Endothelial cell of umbilical vein (primary cell): ENCODE measurements around the gene H2AZ2. TPM values are rescaled to one million over a fixed set of nuclear protein-coding genes. Genes with fewer than 3 reads are reported as not detected.

Experiments
- BruUV-seq: library from RNA; stranded (reverse); fragments of 400-500 nt; replicated peaks from 2 replicates; lab custom pipeline; 2021; lab: Mats Ljungman, UMichigan
- CTCF ChIA-PET: fragments of 300-600, 350-600 bp; sonication (Branson Sonifier 250); formaldehyde crosslinking; loops from one replicate; lab custom pipeline; 2021; ENCODE audit warnings: antibody characterized with exemption, inconsistent platforms; lab: Charles Lee
- POLR2A ChIA-PET: fragments of 300-600, 350-600 bp; sonication (Branson Sonifier 250); formaldehyde crosslinking; loops from one replicate; lab custom pipeline; 2021; ENCODE audit warnings: antibody characterized with exemption, inconsistent platforms; lab: Charles Lee
- DNase-seq: peaks from one replicate; pipeline ENCODE4 v3.0.0-alpha.2; 2011; ENCODE audit warnings: low read depth, low spot score
- FAIRE-seq: peaks from 2 replicates; lab custom pipeline; 2011; peaks lifted over from hg19 to GRCh38; lab: Jason Lieb, UNC
- H2AFZ ChIP-seq: 2 replicates; pipeline ENCODE4 v1.6.0; 2012; ENCODE audit warnings: low read depth, low read length, control low read depth, inconsistent platforms
- H3K27ac ChIP-seq: 2 replicates; pipeline ENCODE4 v1.5.1; 2011; ENCODE audit warnings: low read depth, mild to moderate bottlenecking, control low read depth, low read length, moderate library complexity; ENCODE audit not compliant: insufficient read depth
- H3K27me3 ChIP-seq, 2 experiments: 2 replicates each; pipeline versions ENCODE4 v1.6.0 to v1.6.1; 2011; ENCODE audit warnings: low read length in 2 of 2, mixed read lengths in 1 of 2; ENCODE audit not compliant: control insufficient read depth in 2 of 2, insufficient read depth in 2 of 2
- H3K36me3 ChIP-seq, 2 experiments: 2 replicates in 1 of 2; 3 replicates in 1 of 2; pipeline ENCODE4 v1.5.1; 2011; ENCODE audit warnings: low read length in 2 of 2, mild to moderate bottlenecking in 1 of 2, moderate library complexity in 1 of 2; ENCODE audit not compliant: control insufficient read depth in 2 of 2, insufficient read depth in 2 of 2; ENCODE audit errors: extremely low read depth in 1 of 2
- H3K4me1 ChIP-seq: 3 replicates; pipeline ENCODE4 v1.5.1; 2011; ENCODE audit warnings: mild to moderate bottlenecking, low read length; ENCODE audit not compliant: control insufficient read depth, insufficient read depth; ENCODE audit errors: extremely low read depth
- H3K4me2 ChIP-seq: 2 replicates; pipeline ENCODE4 v1.6.1; 2011; ENCODE audit warnings: low read length, control low read depth, mixed read lengths; ENCODE audit not compliant: insufficient read depth
- H3K4me3 ChIP-seq, 3 experiments: fragments of 200-600 bp in 1 of 3; sonication (generic), shearing (Covaris generic) in 1 of 3; replicated peaks in 1 of 3; 2 replicates each; pipeline ENCODE4 v1.5.1; 2011 to 2016; ENCODE audit warnings: control low read depth in 3 of 3, low read length in 3 of 3, mild to moderate bottlenecking in 2 of 3, inconsistent platforms in 1 of 3, low read depth in 1 of 3, moderate library complexity in 1 of 3; ENCODE audit not compliant: insufficient read depth in 1 of 3
- H3K79me2 ChIP-seq: 2 replicates; pipeline ENCODE4 v1.6.0; 2012; ENCODE audit warnings: low read length, inconsistent platforms; ENCODE audit not compliant: control insufficient read depth, insufficient read depth
- H3K9ac ChIP-seq: replicated peaks from 2 replicates; pipeline ENCODE3; 2011; ENCODE audit warnings: low read length, control low read depth; ENCODE audit not compliant: insufficient read depth; ENCODE audit errors: extremely low read depth
- H3K9me1 ChIP-seq: replicated peaks from 3 replicates; pipeline ENCODE4 v1.6.0; 2011; ENCODE audit warnings: mild to moderate bottlenecking, low read length; ENCODE audit not compliant: control insufficient read depth, insufficient read depth; ENCODE audit errors: extremely low read depth
- H3K9me3 ChIP-seq: replicated peaks from 2 replicates; pipeline ENCODE4 v1.5.1; 2012; ENCODE audit warnings: low read length, inconsistent platforms; ENCODE audit not compliant: control insufficient read depth, insufficient read depth
- H4K20me1 ChIP-seq: replicated peaks from 2 replicates; pipeline ENCODE3; 2011; ENCODE audit warnings: mild to moderate bottlenecking, low read length; ENCODE audit not compliant: control insufficient read depth, insufficient read depth; ENCODE audit errors: extremely low read depth
- CTCF ChIP-seq, 2 donors: IDR thresholded peaks; 1 replicate in 1 of 2; 2 replicates in 1 of 2; pipeline ENCODE4 v1.5.1; 2011; ENCODE audit warnings: low read length in 2 of 2, mild to moderate bottlenecking in 2 of 2, moderate library complexity in 2 of 2, control low read depth in 1 of 2, inconsistent platforms in 1 of 2, low read depth in 1 of 2; ENCODE audit not compliant: insufficient read depth in 1 of 2; ENCODE audit errors: extremely low read depth in 1 of 2
- EZH2 ChIP-seq: IDR thresholded peaks from 2 replicates; pipeline ENCODE4 v1.6.1; 2012; ENCODE audit warnings: borderline replicate concordance, low read depth, mild to moderate bottlenecking, moderate library complexity, low read length, inconsistent platforms; ENCODE audit not compliant: severe bottlenecking
- FOS ChIP-seq: IDR thresholded peaks from 2 replicates; pipeline ENCODE4 v1.6.1; 2011; ENCODE audit warnings: mild to moderate bottlenecking, low read length, moderate library complexity, borderline replicate concordance; ENCODE audit not compliant: insufficient read depth
- GATA2 ChIP-seq: IDR thresholded peaks from 2 replicates; pipeline ENCODE4 v1.7.0; 2011; ENCODE audit warnings: low read depth, mild to moderate bottlenecking, moderate library complexity, mixed read lengths, low read length; ENCODE audit not compliant: insufficient read length, insufficient read depth
- JUN ChIP-seq: IDR thresholded peaks from 2 replicates; pipeline ENCODE4 v1.6.1; 2011; ENCODE audit warnings: borderline replicate concordance, low read depth; ENCODE audit not compliant: insufficient read length, insufficient read depth
- MYC ChIP-seq: IDR thresholded peaks from one replicate; pipeline ENCODE4 v1.6.1; 2011; ENCODE audit warnings: mild to moderate bottlenecking, low read depth, low read length
- POLR2A ChIP-seq: IDR thresholded peaks from 2 replicates; pipeline ENCODE4 v1.6.1; 2012; ENCODE audit warnings: low read depth, mild to moderate bottlenecking, control low read depth, low read length
- POLR2AphosphoS5 ChIP-seq: IDR thresholded peaks from 2 replicates; pipeline ENCODE4 v1.6.1; 2012; ENCODE audit warnings: low read depth, mild to moderate bottlenecking, control low read depth, low read length, moderate library complexity; ENCODE audit not compliant: insufficient read depth
- dilution Hi-C: fragments of 300-500 bp; cut with MboI; formaldehyde crosslinking; loops from one replicate; pipeline ENCODE4 v1.15.0; 2019; ENCODE audit warnings: low sequenced_read_pairs; ENCODE audit not compliant: extremely low pct_ligation_motif_present
- intact Hi-C: fragments of 100-400 bp; cut with micrococcal nuclease; formaldehyde crosslinking; loops from one replicate; pipeline ENCODE4 v1.10.0; 2022
- polyA plus RNA-seq, 4 experiments: library from polyadenylated mRNA; depleted of rRNA in 3 of 4; stranded (reverse) in 3 of 4; unstranded in 1 of 4; fragments of >200 nt; gene quantifications; 2 replicates each; pipeline versions ENCODE4 v1.2.1 to v1.2.3, GENCODE V29; 2011 to 2012; ENCODE audit warnings: missing spikeins in 1 of 4
- total RNA-seq: library from RNA; stranded (reverse); gene quantifications from 2 replicates; pipeline ENCODE4 v1.2.3, GENCODE V29; 2021
- TF ChIP-seq, protein P1 (sequence below): IDR thresholded peaks from 2 replicates; pipeline ENCODE4 v1.6.1; 2011; ENCODE audit not compliant: insufficient read depth, insufficient read length

The H2AZ2 gene
- total and polyA plus RNA-seq, 2 donors (not counting 3 experiments of a cell fraction or from before 2014, with no cell fraction given), result 225 to 232 TPM

DNA sequence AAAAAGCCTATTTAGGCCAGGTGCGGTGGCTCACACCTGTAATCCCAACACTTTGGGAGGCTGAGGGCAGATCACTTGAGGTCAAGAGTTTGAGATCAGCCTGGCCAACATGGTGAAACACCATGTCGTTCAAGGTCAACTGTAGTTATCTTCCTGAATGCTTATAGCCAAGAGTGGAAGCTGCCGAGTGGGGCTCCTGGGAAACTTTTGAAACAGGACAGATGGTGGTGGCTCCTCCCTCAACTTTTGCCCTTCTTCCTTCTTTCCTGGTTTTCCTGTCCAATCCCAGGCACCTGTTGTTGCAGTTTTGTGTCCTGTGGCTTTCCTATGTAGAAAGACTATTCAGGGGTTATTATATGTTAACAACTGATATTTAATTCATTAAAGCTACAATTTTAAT lies 60.1 kb downstream of the H2AZ2 start:
- dilution Hi-C loops (no loop called here), intact Hi-C loops (no loop called here)
- Histone ChIP-seq H3K79me2 (no peaks in the 10 kb centered on the region), H3K9me1 (no peaks in the 10 kb centered on the region), H3K4me1 (no peaks in the 10 kb centered on the region), H2AFZ (no peak overlapping the region), H3K27me3 (no peaks in the 10 kb centered on the region), H3K4me2 (no peak overlapping the region), H4K20me1 (no peaks in the 10 kb centered on the region), H3K36me3 (no peaks in the 10 kb centered on the region), H3K27ac (no peak overlapping the region), H3K9ac (no peak overlapping the region), H3K9me3 (no peaks in the 10 kb centered on the region), H3K4me3 (no peak overlapping the region)
- FAIRE-seq (no peak), DNase-seq (no peak)
- ChIA-PET CTCF (no interaction called here), POLR2A (no interaction called here)
- BruUV-seq, result no TSS peak
- TF ChIP-seq GATA2 (no peak), POLR2AphosphoS5 (no peak), CTCF (IDR thresholded peaks at IDR 0.05; ENCODE audit: extremely low read depth in 1 of 2, insufficient read depth in 1 of 2, low read depth in 1 of 2, low read length in 2 of 2) (no peak), JUN (no peak), EZH2 (no peak), FOS (no peak), POLR2A (no peak), MYC (no peak)
- TF ChIP-seq, protein P1, sequence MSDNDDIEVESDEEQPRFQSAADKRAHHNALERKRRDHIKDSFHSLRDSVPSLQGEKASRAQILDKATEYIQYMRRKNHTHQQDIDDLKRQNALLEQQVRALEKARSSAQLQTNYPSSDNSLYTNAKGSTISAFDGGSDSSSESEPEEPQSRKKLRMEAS, result no peak
